MM.1S (cell line): ENCODE results near the gene ENHO.

Source experiments
- CTCF ChIP-seq: fragments of 300-600 bp; sonication (generic); IDR thresholded peaks from 2 replicates; pipeline ENCODE4 v1.5.1; 2016; ENCODE audit warnings: antibody characterized with exemption, low read length, mixed read lengths
- EZH2 ChIP-seq: fragments of 300-600 bp; sonication (generic); optimal IDR thresholded peaks from 2 replicates; pipeline ENCODE3; 2017; ENCODE audit warnings: low read depth, mild to moderate bottlenecking, antibody characterized with exemption, low read length, mixed read lengths
- EZH2phosphoT487 ChIP-seq: fragments of 300-600 bp; sonication (generic); IDR thresholded peaks from 2 replicates; pipeline ENCODE4 v1.6.1; 2018; ENCODE audit warnings: antibody characterized with exemption, low read length

- TF ChIP-seq CTCF (no peak), EZH2 (no peak), EZH2phosphoT487 (no peak)
Observed at GRCh38 chr9:34570809-34571480, 48.2 kb upstream of the ENHO start.
